Mesothelial cell of epicardium (in vitro differentiated cells): ENCODE measurements around the gene FGGY. TPM values are rescaled to one million over a fixed set of nuclear protein-coding genes. Genes with fewer than 3 reads are reported as not detected.

ENCODE experiments used
- DNase-seq, 2 experiments: peaks; one replicate each; pipeline ENCODE4 v3.0.0; 2021; ENCODE audit warnings: low spot score in 2 of 2; ENCODE audit not compliant: unreplicated experiment in 2 of 2
- H3K27ac Mint-ChIP-seq: 2 replicates; pipeline ENCODE4 v1.8.0; 2021; ENCODE audit warnings: mixed read lengths
- H3K27me3 Mint-ChIP-seq: 2 replicates; pipeline ENCODE4 v1.8.0; 2021; ENCODE audit warnings: low read depth, mixed read lengths
- H3K36me3 Mint-ChIP-seq: 2 replicates; pipeline ENCODE4 v1.8.0; 2021; ENCODE audit warnings: mixed read lengths
- H3K4me1 Mint-ChIP-seq: 2 replicates; pipeline ENCODE4 v1.8.0; 2021; ENCODE audit warnings: mixed read lengths
- H3K4me3 Mint-ChIP-seq: 2 replicates; pipeline ENCODE4 v1.8.0; 2021; ENCODE audit warnings: mild to moderate bottlenecking, moderate library complexity, mixed read lengths
- H3K9me3 Mint-ChIP-seq: 2 replicates; pipeline ENCODE4 v1.8.0; 2021; ENCODE audit warnings: mixed read lengths
- total RNA-seq: library from RNA; stranded (reverse); gene quantifications from 3 replicates; pipeline ENCODE4 v1.2.1, GENCODE V29; 2021
- TF ChIP-seq, protein P1 (sequence below): fragments of 200-600 bp; sonication (generic); IDR thresholded peaks from one replicate; pipeline ENCODE4 v1.5.0; 2021; ENCODE audit warnings: antibody characterized with exemption; ENCODE audit not compliant: unreplicated experiment

The FGGY gene
- total RNA-seq, 1 donor from 2014 or later = 21.8 TPM

DNA sequence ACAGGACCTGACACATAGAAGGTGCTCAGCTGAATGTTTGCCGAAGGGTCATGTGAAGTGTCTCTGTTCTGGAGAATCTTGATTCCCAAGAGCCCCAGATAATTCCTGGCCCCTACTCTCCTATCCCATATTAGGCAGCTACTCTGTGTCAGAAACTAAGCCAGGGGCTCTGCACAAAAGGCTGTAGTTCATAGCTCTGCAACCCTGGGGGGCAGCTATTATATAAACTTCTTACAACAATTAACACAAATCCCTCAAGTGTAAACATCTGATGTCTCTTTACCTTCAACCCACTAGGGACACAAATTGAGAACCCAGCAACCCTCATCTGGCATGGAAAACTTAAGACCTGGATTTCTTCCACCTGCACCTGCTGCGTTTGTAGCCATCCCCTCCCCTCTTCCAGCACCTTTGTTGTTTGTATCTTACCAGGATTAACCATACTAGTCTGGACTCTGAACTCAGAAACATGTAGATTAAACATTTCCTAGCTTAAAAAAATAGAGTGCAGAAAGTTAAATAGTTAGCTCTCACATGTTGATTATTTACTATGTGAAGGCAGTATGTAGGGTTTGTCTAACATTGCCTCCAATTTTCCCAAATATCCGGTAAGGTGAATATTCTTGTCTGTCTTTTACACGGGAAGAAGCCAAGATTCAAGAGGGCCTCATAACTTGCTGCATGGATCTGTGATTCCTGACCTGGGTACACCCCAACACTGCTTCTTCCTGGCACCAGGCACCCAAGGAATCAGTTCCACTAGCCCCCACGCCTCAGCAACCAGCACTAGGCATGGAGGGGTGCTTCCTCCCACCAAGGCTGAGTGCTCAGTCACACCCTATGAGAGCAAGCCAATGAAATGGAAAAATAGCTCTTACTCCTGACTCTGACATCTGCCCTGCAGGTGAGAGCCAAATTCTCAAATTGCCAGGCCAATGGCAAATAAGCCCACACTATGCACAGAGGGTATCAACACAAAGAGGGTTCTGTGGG is 297.2 kb downstream of the FGGY start:
- Mint-ChIP-seq H3K36me3 (peaks cover 7% of the 10 kb centered on the region), H3K27ac (peak overlapping the region; percentile 43), H3K4me1 (peaks cover 53% of the 10 kb centered on the region), H3K9me3 (peaks cover 15% of the 10 kb centered on the region), H3K4me3 (no peak overlapping the region), H3K27me3 (no peaks in the 10 kb centered on the region)
- TF ChIP-seq, protein P1, sequence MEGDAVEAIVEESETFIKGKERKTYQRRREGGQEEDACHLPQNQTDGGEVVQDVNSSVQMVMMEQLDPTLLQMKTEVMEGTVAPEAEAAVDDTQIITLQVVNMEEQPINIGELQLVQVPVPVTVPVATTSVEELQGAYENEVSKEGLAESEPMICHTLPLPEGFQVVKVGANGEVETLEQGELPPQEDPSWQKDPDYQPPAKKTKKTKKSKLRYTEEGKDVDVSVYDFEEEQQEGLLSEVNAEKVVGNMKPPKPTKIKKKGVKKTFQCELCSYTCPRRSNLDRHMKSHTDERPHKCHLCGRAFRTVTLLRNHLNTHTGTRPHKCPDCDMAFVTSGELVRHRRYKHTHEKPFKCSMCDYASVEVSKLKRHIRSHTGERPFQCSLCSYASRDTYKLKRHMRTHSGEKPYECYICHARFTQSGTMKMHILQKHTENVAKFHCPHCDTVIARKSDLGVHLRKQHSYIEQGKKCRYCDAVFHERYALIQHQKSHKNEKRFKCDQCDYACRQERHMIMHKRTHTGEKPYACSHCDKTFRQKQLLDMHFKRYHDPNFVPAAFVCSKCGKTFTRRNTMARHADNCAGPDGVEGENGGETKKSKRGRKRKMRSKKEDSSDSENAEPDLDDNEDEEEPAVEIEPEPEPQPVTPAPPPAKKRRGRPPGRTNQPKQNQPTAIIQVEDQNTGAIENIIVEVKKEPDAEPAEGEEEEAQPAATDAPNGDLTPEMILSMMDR = no peak
- DNase-seq = no peak

DNA sequence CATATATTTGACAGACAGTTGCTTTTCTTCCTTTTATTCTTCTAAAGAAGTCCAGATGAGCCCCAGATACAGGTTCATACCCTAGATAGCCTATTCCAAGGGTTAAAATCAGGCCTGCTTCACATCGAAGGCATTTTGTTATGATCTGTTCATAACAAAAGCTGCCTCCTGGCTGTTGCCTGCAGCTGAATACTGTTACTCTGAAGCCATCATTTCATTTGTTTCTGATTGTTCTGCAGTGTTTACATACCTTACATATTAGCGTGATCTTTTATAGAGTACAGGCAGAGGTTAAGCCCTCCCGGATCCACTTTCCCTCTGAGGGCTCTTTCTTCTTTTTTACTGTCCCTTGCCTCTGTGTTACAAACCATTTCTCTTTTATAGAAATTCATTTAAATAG is 298.9 kb downstream of the FGGY start:
- TF ChIP-seq, protein P1 = no peak
- DNase-seq = no peak
- Mint-ChIP-seq H3K4me3 (no peak overlapping the region), H3K9me3 (peaks cover 6% of the 10 kb centered on the region), H3K27me3 (no peaks in the 10 kb centered on the region), H3K27ac (peak overlapping the region; percentile 91), H3K4me1 (peaks cover 55% of the 10 kb centered on the region), H3K36me3 (peaks cover 3% of the 10 kb centered on the region)

DNA sequence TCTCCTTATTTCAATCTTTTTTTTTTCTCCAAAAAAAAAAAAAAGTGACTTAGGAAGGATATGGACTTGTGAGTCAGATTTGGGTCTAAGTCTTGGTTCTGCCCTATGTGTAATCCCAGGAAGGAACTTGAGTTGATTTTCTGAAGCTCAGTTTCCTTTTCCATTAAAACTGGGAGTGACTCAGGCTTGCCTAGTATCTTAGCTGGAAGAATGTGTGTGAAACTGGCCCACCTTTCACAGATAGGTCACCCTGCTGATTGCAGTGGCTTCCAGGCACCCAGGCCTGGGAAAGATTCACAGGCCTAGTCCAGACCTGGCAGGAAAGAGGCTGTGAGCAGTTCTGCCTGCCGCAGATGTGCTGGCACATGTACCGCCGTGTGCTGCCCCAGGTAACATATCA is 299.5 kb downstream of the FGGY start:
- H3K36me3 Mint-ChIP-seq = peaks cover 1% of the 10 kb centered on the region
- no peaks in the 10 kb centered on the region for H3K27me3 Mint-ChIP-seq
- peak overlapping the region; percentile 94 for H3K27ac Mint-ChIP-seq
- H3K4me1 Mint-ChIP-seq = peaks cover 55% of the 10 kb centered on the region
- H3K4me3 Mint-ChIP-seq = no peak overlapping the region
- TF ChIP-seq, protein P1 = no peak
- H3K9me3 Mint-ChIP-seq = peaks cover under 1% of the 10 kb centered on the region
- DNase-seq = no peak

GRCh38 chr1:59596956-59597355 is 300.1 kb downstream of the FGGY start:
- Mint-ChIP-seq H3K4me1 (peaks cover 55% of the 10 kb centered on the region), H3K9me3 (no peaks in the 10 kb centered on the region), H3K27me3 (no peaks in the 10 kb centered on the region), H3K27ac (peak overlapping the region; percentile 94), H3K4me3 (no peak overlapping the region), H3K36me3 (peaks cover 1% of the 10 kb centered on the region)
- TF ChIP-seq, protein P1 = no peak
- no peak for DNase-seq

- Mint-ChIP-seq H3K9me3 (no peaks in the 10 kb centered on the region), H3K4me1 (peaks cover 55% of the 10 kb centered on the region), H3K36me3 (peaks cover 1% of the 10 kb centered on the region), H3K4me3 (no peak overlapping the region), H3K27ac (peak overlapping the region; percentile 94), H3K27me3 (no peaks in the 10 kb centered on the region)
- DNase-seq = no peak
- TF ChIP-seq, protein P1 = no peak
Observed at GRCh38 chr1:59597420-59598119, 300.7 kb downstream of the FGGY start.
